IPS-NIHi7 (cell line): ENCODE measurements around the gene AP4E1.
"Not testable (repeated sequence)": the region's sequence is repeated elsewhere in the genome, so short reads cannot be mapped to it uniquely, and the experiment has no call there.

ENCODE experiments used
- DNase-seq: peaks from one replicate; pipeline ENCODE4 v3.0.0; 2012; ENCODE audit warnings: mixed read lengths; ENCODE audit errors: extremely low spot score

AP4E1 gene

DNA sequence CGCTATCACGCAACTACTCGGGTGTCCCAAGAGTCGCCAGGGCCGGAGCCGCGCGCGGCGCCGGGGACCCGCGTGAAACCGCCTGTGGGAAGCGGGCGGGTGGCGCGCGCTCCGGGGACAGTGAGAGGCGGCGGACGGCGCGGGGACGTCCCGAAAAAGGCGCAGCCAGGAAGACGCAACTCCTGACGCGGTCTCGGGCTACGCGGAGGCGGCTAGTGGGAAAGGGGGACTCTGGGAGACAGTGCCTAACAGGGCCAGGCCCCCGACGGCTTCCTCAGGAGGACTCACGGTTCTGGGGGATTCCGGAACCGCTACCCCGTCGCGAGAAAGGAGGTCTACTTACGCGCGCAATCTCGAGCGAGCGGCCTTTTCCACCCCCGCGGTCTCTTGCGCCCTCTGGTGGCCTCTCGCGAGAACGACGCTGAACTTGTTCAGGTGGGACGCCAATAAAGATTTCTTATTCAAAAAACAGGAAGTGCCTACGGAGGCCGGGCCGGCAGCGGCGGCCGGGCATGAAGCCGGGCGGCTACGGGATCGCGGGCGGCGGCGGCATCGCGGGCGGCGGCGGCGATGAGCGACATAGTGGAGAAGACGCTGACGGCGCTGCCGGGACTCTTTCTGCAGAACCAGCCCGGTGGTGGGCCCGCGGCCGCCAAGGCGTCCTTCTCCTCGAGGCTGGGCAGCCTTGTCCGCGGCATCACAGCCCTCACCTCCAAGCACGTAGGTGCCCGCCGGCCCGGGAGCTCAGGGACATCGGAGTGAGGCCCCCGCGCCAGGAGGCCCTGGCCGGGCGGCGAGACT is at the start of gene AP4E1:
TSS of gene AP4E1 (plus strand) at position 475 of the 801 bp plus-strand sequence. CDS start at position 571, 96 bp downstream.
- peak; percentile 82 for DNase-seq

DNA sequence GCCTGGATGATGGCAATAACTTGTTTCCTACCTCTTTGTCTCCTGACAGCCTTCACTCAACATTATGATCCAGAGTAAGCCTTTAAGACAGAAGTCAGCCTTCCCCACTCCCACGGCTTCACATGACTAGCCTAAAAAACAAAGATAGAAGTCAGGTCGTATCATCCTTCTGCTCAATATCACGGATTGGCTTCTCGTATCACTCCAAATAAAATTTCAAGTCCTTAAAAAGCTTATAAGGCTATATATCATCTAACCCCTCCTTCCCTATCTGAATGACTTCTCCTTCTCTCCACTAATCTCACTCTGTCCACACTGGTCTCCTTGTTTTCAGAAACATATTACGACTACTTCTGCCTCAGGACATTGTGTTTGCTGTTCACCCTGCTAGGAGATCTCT is 47.7 kb upstream of the AP4E1 start:
- DNase-seq, result no peak

- no peak for DNase-seq
These were observed 45.9 kb upstream of the AP4E1 start for GRCh38 chr15:50862553-50862952.

DNA sequence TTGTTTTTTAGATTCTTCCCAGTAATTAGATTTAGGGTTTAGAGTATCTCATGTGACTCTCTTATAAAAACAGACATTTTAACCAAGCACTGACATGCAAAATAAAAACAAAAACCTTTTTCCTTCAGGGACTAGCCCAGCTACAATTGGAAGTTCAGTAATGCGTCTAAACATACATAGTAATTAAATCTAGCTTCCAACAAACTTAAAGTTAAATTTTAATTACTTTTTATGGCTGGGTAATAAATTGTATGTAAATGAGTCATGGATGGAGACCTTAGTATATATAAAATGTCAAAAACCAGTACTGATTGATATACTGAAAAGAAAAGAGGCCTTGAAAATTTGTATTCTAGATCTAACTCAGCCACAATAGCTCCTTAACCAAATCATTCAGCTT is 43.6 kb upstream of the AP4E1 start:
- DNase-seq, result no peak

DNA sequence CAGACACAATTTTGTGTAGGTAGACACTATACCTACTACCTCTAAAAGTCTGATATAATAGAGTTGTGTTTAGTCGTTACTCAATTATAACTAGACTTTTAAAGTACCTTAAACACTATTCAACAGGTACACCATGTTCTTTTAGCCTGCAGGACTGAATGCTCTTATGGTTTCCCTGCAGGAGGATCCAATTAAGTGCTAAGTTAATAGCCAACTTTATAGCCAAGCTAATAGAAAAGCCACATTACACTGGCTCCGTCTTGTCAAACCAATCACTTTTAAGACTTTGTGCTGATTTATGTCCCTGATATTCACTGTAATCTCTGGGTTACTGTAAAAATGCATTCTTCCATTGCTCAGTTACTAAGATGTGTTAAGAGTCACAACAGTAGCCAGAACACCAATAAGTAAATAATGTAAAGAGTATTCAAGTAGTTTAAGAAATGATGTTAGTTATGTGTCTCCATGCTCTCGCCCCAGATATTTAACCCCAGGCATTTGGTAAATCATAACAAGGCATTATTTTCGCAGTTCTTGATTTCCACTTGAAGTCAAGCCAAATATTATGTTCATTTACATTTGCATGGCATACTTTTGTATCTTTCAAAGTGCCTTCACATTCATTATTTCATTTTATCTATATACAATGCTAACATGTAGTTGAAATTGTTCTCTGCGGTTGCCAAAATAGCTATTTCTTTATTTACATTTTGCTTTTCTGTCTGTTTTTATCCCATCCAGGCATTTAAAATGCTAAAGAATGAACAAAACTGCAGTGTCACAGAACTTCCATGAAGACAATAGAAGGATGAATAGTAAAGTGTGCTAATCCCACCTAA is 42.7 kb upstream of the AP4E1 start:
- DNase-seq, result no peak

- no peak for DNase-seq
These were observed 36.7 kb upstream of the AP4E1 start for GRCh38 chr15:50871832-50872231.

GRCh38 chr15:50872832-50873426 is 35.6 kb upstream of the AP4E1 start:
- no peak for DNase-seq

- DNase-seq, result no peak
These were observed 34.5 kb upstream of the AP4E1 start for GRCh38 chr15:50873935-50874361.

DNA sequence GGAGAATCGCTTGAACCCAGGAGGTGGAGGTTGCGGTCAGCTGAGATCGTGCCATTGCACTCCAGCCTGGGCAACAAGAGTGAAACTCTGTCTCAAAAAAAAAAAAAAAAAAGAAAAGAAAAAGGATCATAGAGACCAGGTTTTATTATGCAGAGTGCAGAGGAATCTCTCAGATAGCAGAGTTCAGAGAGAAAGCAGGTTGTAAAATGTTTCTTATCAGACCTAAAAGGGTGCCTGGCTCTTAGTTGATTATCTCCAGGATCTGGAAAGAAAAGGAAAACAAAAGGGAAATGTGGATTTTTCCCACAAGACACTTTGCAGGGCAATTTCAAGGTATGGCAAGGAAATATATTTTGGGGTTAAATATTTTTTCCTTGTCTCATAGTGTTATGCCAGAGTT is 33.2 kb upstream of the AP4E1 start:
- DNase-seq, result not testable (repeated sequence)

DNA sequence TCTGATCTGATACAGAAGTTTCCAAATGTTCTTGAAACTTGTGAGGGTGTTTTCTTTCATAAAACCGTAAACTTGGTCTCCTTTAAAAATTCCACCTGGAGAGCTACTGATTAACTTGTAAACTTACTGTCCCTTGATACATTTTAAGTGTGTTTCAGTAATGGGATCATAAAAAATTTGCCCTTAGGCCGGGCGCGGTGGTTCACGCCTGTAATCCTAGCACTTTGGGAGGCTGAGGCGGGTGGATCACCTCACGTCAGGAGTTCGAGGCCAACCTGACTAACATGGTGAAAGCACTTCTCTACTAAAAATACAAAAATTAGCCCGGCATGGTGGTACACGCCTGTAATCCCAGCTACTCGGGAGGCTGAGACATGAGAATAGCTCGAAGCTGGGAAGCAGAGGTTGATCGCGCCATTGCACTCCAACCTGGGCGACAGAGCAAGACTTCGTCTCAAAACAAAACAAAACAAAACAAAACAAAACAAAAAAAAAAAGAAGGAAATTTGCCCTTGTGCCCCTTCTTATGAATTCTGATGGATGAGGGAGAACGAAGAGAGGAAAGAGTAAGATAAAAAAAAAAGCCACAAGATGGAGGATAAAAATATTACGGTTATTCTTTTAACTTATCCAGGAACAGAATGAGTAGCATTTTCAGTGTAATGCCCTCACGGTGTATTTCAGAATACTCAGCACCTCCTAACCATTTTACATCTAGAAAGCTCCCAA is 32.1 kb upstream of the AP4E1 start:
- no peak for DNase-seq

- DNase-seq, result peak; percentile 81
These were observed 31.5 kb upstream of the AP4E1 start for GRCh38 chr15:50876989-50877360.

DNA sequence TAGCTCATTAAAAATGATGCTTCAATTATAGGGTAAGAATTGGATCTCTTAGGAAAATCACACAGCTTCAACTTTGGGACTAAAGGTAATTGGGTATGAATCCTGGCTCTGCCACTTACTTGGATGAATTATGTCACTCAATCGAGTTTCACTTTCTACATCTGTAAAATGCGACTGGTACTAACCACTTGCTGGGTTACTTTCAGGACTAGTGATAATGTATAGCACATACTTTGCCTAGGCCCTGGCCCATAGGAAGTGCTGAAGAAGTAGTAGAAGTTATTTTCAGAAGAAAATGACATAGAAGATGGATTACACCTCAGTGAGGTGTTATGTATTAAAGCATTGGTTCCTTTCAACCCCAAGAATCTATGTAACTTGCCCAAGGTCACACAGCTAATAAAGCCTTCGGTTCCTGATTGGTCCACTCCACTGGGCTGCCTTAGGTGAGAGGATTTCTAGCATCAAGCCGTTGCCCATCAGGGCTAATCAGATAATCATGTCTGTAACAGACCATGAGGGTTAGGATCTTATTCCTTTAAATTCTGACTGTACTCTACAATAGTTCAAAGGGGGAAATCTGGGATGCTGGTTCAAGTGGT is 29.4 kb upstream of the AP4E1 start:
- DNase-seq, result no peak

DNA sequence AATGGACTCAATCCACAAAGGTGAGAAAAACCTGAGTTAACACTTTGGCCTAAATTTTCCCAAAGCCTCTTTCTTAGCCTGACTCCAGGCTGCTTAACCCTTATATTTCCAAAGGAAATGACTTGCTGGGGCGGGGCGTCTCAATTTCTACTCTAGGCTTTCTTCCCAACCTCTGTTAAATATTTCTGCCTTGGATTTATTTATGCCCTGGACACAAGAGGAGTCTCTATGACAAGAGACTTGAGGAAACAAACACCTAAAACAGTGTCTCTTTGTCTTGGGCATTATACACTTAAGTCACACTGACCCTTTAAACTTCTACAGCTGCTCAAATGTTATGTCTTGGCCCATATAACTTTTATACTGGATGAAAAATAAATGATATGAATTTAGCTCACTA is 28.3 kb upstream of the AP4E1 start:
- DNase-seq, result no peak

GRCh38 chr15:50880651-50881114 is 27.8 kb upstream of the AP4E1 start:
- no peak for DNase-seq

- no peak for DNase-seq
These were observed 27.1 kb upstream of the AP4E1 start for GRCh38 chr15:50881121-50882048.

- no peak for DNase-seq
These were observed 24.6 kb upstream of the AP4E1 start for GRCh38 chr15:50883903-50884302.

DNA sequence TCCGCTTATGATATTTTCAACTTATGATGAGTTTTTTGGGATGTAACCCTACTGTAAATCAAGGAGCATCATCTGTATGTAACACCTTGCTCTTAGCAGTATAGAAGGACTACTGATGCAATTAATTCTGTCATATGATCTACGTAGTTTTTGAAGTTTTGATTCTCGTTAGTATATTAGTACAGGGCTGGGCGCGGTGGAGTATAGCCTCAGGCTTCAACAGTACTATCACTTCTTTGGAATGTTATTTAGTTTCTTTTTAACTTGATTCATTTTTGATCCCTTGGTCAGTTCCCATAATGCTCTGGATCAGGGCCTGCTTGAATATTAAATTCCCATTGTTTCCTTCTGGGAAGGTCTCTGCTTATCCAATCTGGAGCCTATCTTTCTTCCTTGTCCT is 23.9 kb upstream of the AP4E1 start:
- DNase-seq, result no peak

DNA sequence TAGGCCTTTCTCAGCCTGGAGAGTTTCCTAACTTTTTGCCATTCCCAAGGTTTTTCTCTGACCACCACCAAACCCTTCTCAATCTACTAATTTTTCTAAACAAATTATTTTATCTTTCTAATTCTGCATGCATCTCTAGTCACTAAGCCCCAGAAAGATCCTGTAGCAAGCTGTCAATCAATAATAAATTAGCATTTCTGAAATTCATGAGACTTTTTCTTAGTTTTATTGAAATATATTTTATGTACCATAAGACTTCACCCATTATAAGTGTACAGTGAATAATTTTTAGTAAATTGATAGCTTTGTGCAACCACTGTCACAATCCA is 22.4 kb upstream of the AP4E1 start:
- no peak for DNase-seq

GRCh38 chr15:50886611-50887345 is 21.7 kb upstream of the AP4E1 start:
- no peak for DNase-seq

GRCh38 chr15:50888054-50888453 is 20.4 kb upstream of the AP4E1 start:
- DNase-seq, result no peak
